Mesodermal cell (in vitro differentiated cells): Measurements from ENCODE around the gene CALR3.

ENCODE experiments used
- H3K27ac ChIP-seq: 2 replicates; pipeline ENCODE4 v1.7.0; 2013; ENCODE audit warnings: mild to moderate bottlenecking, low read depth, low read length, moderate library complexity; ENCODE audit not compliant: severe bottlenecking
- H3K36me3 ChIP-seq: 2 replicates; pipeline ENCODE4 v1.7.1; 2013; ENCODE audit warnings: mild to moderate bottlenecking, low read length, moderate library complexity; ENCODE audit not compliant: control insufficient read depth, insufficient read depth
- H3K4me1 ChIP-seq: one replicate; pipeline ENCODE4 v1.7.1; 2013; ENCODE audit warnings: mild to moderate bottlenecking, low read length; ENCODE audit not compliant: insufficient read depth, control insufficient read depth, poor library complexity, severe bottlenecking
- H3K4me3 ChIP-seq: 2 replicates; pipeline ENCODE4 v1.7.0; 2013; ENCODE audit warnings: low read length, control low read depth, mild to moderate bottlenecking; ENCODE audit not compliant: insufficient read depth, poor library complexity, severe bottlenecking; ENCODE audit errors: extremely low read depth
- H3K9me3 ChIP-seq: 2 replicates; pipeline ENCODE4 v1.7.1; 2013; ENCODE audit warnings: mild to moderate bottlenecking, low read length, moderate library complexity; ENCODE audit not compliant: control insufficient read depth
- WGBS, 2 experiments: methylation state at CpG; one replicate each; pipeline ENCODE4 v1.1.5; 2013; ENCODE audit warnings: missing lambda C conversion rate in 2 of 2; ENCODE audit not compliant: insufficient coverage in 2 of 2; 5-methylcytosine and 5-hydroxymethylcytosine counted together

The CALR3 gene

GRCh38 chr19:16463991-16464575 lies 31.9 kb downstream of the CALR3 start:
- peak overlapping the region; percentile 54 for H3K27ac ChIP-seq
- peaks cover 13% of the 10 kb centered on the region for H3K4me1 ChIP-seq
- no peaks in the 10 kb centered on the region for H3K9me3 ChIP-seq
- peaks cover 16% of the 10 kb centered on the region for H3K36me3 ChIP-seq
- no peak overlapping the region for H3K4me3 ChIP-seq
- WGBS, 2 experiments, result 90 to 96% methylated on average over 11 to 12 of the region's 12 CpGs

GRCh38 chr19:16463341-16463990 lies 32.5 kb downstream of the CALR3 start:
- Histone ChIP-seq H3K9me3 (no peaks in the 10 kb centered on the region), H3K36me3 (peaks cover 14% of the 10 kb centered on the region), H3K4me1 (peaks cover 20% of the 10 kb centered on the region), H3K4me3 (no peak overlapping the region), H3K27ac (peak overlapping the region; percentile 16)
- WGBS, 2 experiments, result 96 to 97% methylated on average over 6 of the region's 6 CpGs

GRCh38 chr19:16462757-16463250 lies 33.2 kb downstream of the CALR3 start:
- H3K9me3 ChIP-seq, result no peaks in the 10 kb centered on the region
- peaks cover 14% of the 10 kb centered on the region for H3K36me3 ChIP-seq
- H3K27ac ChIP-seq, result no peak overlapping the region
- peaks cover 26% of the 10 kb centered on the region for H3K4me1 ChIP-seq
- 90 to 94% methylated on average over 3 to 5 of the region's 6 CpGs for WGBS, 2 experiments
- H3K4me3 ChIP-seq, result no peak overlapping the region

DNA sequence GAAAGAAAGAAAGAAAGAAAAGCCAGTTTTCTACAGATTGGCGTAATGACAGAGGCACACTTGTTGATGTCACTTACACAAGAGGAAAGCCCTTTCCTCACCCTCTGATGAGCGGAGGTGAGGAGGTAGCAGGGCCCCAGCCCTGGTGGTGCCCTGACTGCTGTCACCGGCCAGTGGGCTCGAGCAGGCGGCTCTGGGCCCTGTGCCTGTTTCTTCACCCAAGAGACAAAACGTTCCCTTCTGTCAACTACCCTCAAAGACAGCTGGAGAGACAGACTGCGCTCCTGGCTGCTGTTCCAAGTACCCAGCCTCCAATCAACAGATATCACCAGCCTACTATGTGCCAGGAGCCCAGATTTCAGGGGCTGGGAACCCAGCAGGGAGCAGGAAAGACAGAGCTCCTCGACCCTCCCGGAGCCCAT lies 34.3 kb downstream of the CALR3 start:
- Histone ChIP-seq H3K9me3 (no peaks in the 10 kb centered on the region), H3K4me1 (peaks cover 37% of the 10 kb centered on the region), H3K27ac (no peak overlapping the region), H3K4me3 (no peak overlapping the region), H3K36me3 (peaks cover 8% of the 10 kb centered on the region)
- WGBS, 2 experiments, result 92 to 93% methylated on average over 6 to 7 of the region's 9 CpGs

DNA sequence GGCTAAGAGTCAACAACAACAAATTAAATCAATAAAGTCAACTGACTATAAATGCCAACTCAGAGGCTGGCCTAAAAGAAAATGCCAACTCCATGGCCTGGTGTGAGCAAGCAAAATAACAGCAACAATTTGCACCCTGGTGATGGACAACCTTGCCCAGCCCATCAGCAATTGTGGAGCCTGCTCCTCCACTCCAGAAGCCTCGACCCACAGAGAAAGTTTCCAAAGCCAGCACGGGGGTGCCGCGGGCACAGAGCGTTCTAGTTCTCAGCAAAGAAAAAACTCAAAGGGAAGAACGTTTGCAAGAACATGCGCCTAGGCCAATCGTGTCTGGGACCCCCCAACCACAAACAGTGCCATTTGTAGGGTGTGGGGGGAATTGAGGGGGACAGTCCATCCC lies 35.5 kb downstream of the CALR3 start:
- Histone ChIP-seq H3K27ac (no peak overlapping the region), H3K4me1 (peaks cover 39% of the 10 kb centered on the region), H3K36me3 (peaks cover 5% of the 10 kb centered on the region), H3K4me3 (no peak overlapping the region), H3K9me3 (no peaks in the 10 kb centered on the region)
- 95 to 100% methylated on average over 3 to 4 of the region's 8 CpGs for WGBS, 2 experiments

- Histone ChIP-seq H3K27ac (no peak overlapping the region), H3K36me3 (no peaks in the 10 kb centered on the region), H3K9me3 (no peaks in the 10 kb centered on the region), H3K4me3 (no peak overlapping the region), H3K4me1 (peaks cover 39% of the 10 kb centered on the region)
- WGBS, 2 experiments, result 77 to 86% methylated on average over 1 to 2 of the region's 3 CpGs
Observed at GRCh38 chr19:16459680-16460079, 36.3 kb downstream of the CALR3 start.

DNA sequence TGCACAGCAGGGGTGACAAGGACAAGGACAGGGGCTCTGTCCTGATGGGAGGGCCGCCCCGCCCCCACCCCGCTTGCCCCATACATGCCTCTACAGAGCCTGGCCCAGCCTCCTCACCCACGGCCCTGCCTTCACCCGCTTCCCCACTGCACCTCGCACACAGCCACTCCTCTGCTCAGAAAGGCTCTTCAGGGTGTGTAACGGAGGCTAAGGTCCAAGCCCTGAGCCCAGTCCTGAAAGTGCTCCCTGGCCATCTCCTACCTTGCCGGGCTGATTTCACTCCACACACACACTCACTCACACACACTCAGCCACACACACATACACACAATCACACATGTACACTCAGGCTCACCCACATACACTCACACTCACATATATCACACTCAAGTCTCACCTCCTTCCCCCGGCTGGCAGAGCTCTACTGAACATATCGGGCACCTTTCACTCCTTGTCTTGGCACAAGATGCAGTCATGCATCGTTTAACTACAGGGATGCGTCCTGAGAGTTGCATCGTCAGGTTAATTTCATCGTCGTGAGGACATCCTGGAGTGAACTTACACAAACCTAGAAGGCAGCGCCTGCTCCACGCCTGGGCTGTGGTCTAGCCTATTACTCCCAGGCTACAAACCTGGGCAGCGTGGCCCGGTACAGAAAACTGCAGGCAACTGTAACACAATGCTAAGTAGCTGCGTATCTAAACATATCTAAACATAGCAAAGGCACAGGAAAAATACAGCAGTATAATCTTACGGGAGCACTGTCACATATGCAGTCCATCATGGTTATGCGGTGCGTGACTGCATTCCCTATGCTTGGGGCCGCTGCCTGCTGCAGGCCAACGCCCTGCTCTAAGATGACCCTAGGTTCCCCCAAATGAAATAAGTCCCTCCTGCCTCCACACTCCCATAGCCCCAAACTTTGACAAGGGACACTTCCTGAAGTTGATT lies 37.3 kb downstream of the CALR3 start:
- no peak overlapping the region for H3K4me3 ChIP-seq
- 88% methylated on average over 23 to 25 of the region's 25 CpGs for WGBS, 2 experiments
- H3K4me1 ChIP-seq, result peaks cover 35% of the 10 kb centered on the region
- H3K9me3 ChIP-seq, result no peaks in the 10 kb centered on the region
- peak overlapping the region; percentile 62 for H3K27ac ChIP-seq
- no peaks in the 10 kb centered on the region for H3K36me3 ChIP-seq

DNA sequence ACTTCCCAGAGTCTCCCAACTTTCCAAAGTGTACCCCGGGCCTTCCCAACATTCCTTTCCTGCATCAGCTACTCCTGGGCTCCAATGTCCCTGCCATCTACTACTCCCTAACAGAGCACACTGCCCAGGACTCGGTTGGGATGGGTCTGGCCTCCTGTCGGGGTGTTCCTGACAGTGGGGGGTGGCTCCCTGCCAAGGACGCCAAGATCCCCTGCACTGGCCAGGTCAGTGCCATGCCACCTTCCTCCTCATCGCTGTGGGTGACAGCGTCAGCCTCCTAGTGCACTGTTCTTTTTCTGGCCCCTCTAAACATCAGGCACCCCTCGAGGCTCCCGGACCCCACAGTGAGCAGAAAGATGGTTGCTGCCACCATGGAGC lies 38.0 kb downstream of the CALR3 start:
- H3K4me1 ChIP-seq, result peaks cover 35% of the 10 kb centered on the region
- H3K27ac ChIP-seq, result peak overlapping the region; percentile 62
- no peaks in the 10 kb centered on the region for H3K36me3 ChIP-seq
- no peaks in the 10 kb centered on the region for H3K9me3 ChIP-seq
- 83 to 86% methylated on average over 8 of the region's 8 CpGs for WGBS, 2 experiments
- no peak overlapping the region for H3K4me3 ChIP-seq

GRCh38 chr19:16457195-16457953 lies 38.6 kb downstream of the CALR3 start:
- H3K9me3 ChIP-seq, result no peaks in the 10 kb centered on the region
- no peak overlapping the region for H3K4me3 ChIP-seq
- 60% methylated on average over 13 of the region's 16 CpGs for WGBS, 2 experiments
- no peaks in the 10 kb centered on the region for H3K36me3 ChIP-seq
- peak overlapping the region; percentile 62 for H3K27ac ChIP-seq
- H3K4me1 ChIP-seq, result peaks cover 35% of the 10 kb centered on the region

DNA sequence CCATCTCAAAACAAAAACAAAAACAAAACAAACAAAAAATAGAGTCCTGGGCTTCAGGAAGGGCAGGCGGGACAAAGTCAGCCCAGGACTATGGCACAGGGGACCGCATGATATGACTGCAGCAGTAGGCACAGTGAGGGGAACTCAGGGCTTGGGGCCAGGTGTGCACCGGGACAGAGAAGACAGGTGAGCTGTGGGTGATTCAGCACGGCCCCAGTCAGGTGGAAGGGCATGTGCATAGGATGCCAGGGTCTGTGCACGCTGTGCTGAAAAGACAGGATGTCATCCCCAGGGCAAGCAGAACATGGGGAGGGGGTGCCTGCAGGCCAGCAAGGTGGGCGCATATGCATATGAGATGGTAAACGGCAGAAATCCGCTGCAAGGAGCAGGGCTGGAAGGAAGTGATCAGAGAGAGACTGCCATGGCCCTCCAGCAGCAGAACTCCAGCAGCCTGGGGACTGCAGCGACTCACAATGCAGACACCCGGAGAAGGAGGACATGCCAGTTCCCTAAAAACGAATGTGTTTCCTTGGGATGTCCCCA lies 39.2 kb downstream of the CALR3 start:
- WGBS, 2 experiments, result 78 to 81% methylated on average over 11 of the region's 11 CpGs
- Histone ChIP-seq H3K4me3 (no peak overlapping the region), H3K9me3 (no peaks in the 10 kb centered on the region), H3K36me3 (no peaks in the 10 kb centered on the region), H3K4me1 (peaks cover 35% of the 10 kb centered on the region), H3K27ac (peak overlapping the region; percentile 62)
